Measurements from ENCODE around the gene KDM3B. TPM values are rescaled to one million over a fixed set of nuclear protein-coding genes. Genes with fewer than 3 reads are reported as not detected.

The KDM3B gene
- polyA plus RNA-seq, 2 of the 4 experiments (the other 2 are of a cell fraction) = 38.1 to 52.5 TPM

- ChIA-PET POLR2A (interaction anchor here (1.2 kb wide), 1 partner anchor 33 kb away, joined by 4 read pairs; the partner anchor contains the start of gene FAM53C), CTCF (interaction anchor here (0.6 to 5.5 kb wide), 3 partner anchors 13 to 149 kb away, joined by 3 to 67 read pairs (median 6); partner anchors contain the start of gene KDM3B)
- ATAC-seq (no peak), FAIRE-seq (no peak), DNase-seq (ENCODE audit: low read depth in 1 of 2, low spot score in 1 of 2) (no peak)
- Histone ChIP-seq H3K4me1 (no peaks in the 10 kb centered on the region), H3K9me3 (no peaks in the 10 kb centered on the region), H3K4me3 (no peak overlapping the region), H3K4me2 (no peak overlapping the region), H3K27ac (no peak overlapping the region)
- TF ChIP-seq MAFK (IDR thresholded peaks at IDR 0.05; ENCODE audit: partially characterized antibody) = peak; percentile 31
- TF ChIP-seq HES2 (IDR thresholded peaks at IDR 0.05) = no peak
- WGBS (ENCODE audit: missing lambda C conversion rate) = 100% methylated on average over 2 of the region's 2 CpGs
These were observed 19.0 kb downstream of the KDM3B start for GRCh38 chr5:138371454-138371853.

- no peak overlapping the region for H3K4me3 ChIP-seq
- H3K9me3 ChIP-seq = no peaks in the 10 kb centered on the region
- POLR2A ChIA-PET = interaction anchor here (1.0 to 1.2 kb wide), 2 partner anchors 20 to 34 kb away, joined by 4 read pairs; partner anchors contain the start of genes FAM53C and KDM3B
- no peak for FAIRE-seq
- no peak for ATAC-seq
- no peaks in the 10 kb centered on the region for H3K4me1 ChIP-seq
- TF ChIP-seq E2F6 (IDR thresholded peaks at IDR 0.05; ENCODE audit: borderline replicate concordance, low read depth) (no peak), CHD4 (IDR thresholded peaks at IDR 0.05; ENCODE audit: borderline replicate concordance) (no peak), RCOR1 (IDR thresholded peaks at IDR 0.05; ENCODE audit: low read depth, low read length) (no peak), POLR2A (IDR thresholded peaks at IDR 0.05; ENCODE audit: low read length) (no peak), POLR2AphosphoS2 (conservative IDR thresholded peaks at IDR 0.05; ENCODE audit: low read length) (no peak), GATA3 (IDR thresholded peaks at IDR 0.05; ENCODE audit: borderline replicate concordance) (no peak), PBX3 (IDR thresholded peaks at IDR 0.05) (no peak), FOSL2 (IDR thresholded peaks at IDR 0.05) (no peak), FOSL2 (CRISPR knock-in tag; IDR thresholded peaks at IDR 0.05) (no peak), HDAC2 (IDR thresholded peaks at IDR 0.05) (no peak), NFE2L2 (conservative IDR thresholded peaks at IDR 0.05; ENCODE audit: low read length) (no peak), MAZ (IDR thresholded peaks at IDR 0.05; ENCODE audit: borderline replicate concordance, low read depth, low read length) (no peak), NR3C1 (IDR thresholded peaks at IDR 0.05) (no peak), RARB (CRISPR knock-in tag; IDR thresholded peaks at IDR 0.05) (no peak), SMC3 (IDR thresholded peaks at IDR 0.05) (no peak), FOSB (CRISPR knock-in tag; IDR thresholded peaks at IDR 0.05) (no peak), MAFK (IDR thresholded peaks at IDR 0.05; ENCODE audit: partially characterized antibody) (no peak)
- DNase-seq (ENCODE audit: low read depth in 1 of 2, low spot score in 1 of 2) = no peak
- CTCF ChIA-PET = interaction anchor here (0.6 to 5.5 kb wide), 2 partner anchors 19 to 144 kb away, joined by 4 to 67 read pairs; partner anchors contain the start of gene KDM3B
- WGBS (ENCODE audit: missing lambda C conversion rate) = 84% methylated on average over 1 of the region's 1 CpG
- no peak overlapping the region for H3K4me2 ChIP-seq
- no peak overlapping the region for H3K27ac ChIP-seq
These were observed 19.7 kb downstream of the KDM3B start for GRCh38 chr5:138372225-138372624.

GRCh38 chr5:138372653-138373052 is 20.2 kb downstream of the KDM3B start:
- Histone ChIP-seq H3K9me3 (no peaks in the 10 kb centered on the region), H3K4me3 (no peak overlapping the region), H3K27ac (no peak overlapping the region), H3K4me1 (no peaks in the 10 kb centered on the region), H3K4me2 (no peak overlapping the region)
- 88% methylated on average over 5 of the region's 5 CpGs for WGBS (ENCODE audit: missing lambda C conversion rate)
- no peak for FAIRE-seq
- TF ChIP-seq POLR2AphosphoS2 (conservative IDR thresholded peaks at IDR 0.05; ENCODE audit: low read length) (no peak), NFE2L2 (conservative IDR thresholded peaks at IDR 0.05; ENCODE audit: low read length) (no peak), CHD4 (IDR thresholded peaks at IDR 0.05; ENCODE audit: borderline replicate concordance) (no peak), ZNF302 (CRISPR knock-in tag; IDR thresholded peaks at IDR 0.05) (no peak), CBX8 (IDR thresholded peaks at IDR 0.05) (no peak), ZC3H11A (IDR thresholded peaks at IDR 0.05) (no peak), BCL3 (IDR thresholded peaks at IDR 0.05) (no peak), SMC3 (IDR thresholded peaks at IDR 0.05) (no peak), FOXS1 (CRISPR knock-in tag; IDR thresholded peaks at IDR 0.05) (no peak), HOXB13 (CRISPR knock-in tag; IDR thresholded peaks at IDR 0.05; ENCODE audit: low read depth) (no peak), CTCF (IDR thresholded peaks at IDR 0.05) (no peak), EHF (CRISPR knock-in tag; IDR thresholded peaks at IDR 0.05) (no peak), ESRRA (IDR thresholded peaks at IDR 0.05; ENCODE audit: borderline replicate concordance, low read length) (no peak)
- DNase-seq (ENCODE audit: low read depth in 1 of 2, low spot score in 1 of 2) = no peak
- no peak for ATAC-seq
- CTCF ChIA-PET = interaction anchor here (5.5 kb wide), 1 partner anchor 19 kb away, joined by 67 read pairs; the partner anchor contains the start of gene KDM3B
- POLR2A ChIA-PET = interaction anchor here (1.0 to 1.2 kb wide), 2 partner anchors 20 to 35 kb away, joined by 4 read pairs; partner anchors contain the start of genes FAM53C and KDM3B
